LoVo (cell line): ENCODE measurements around the gene PCAT7.
"Not testable (repeated sequence)": the region's sequence is repeated elsewhere in the genome, so short reads cannot be mapped to it uniquely, and the experiment has no call there.

Source experiments
- DNase-seq: peaks from one replicate; pipeline ENCODE4 v3.0.0-alpha.2; 2016; ENCODE audit warnings: low spot score

Gene PCAT7

DNA sequence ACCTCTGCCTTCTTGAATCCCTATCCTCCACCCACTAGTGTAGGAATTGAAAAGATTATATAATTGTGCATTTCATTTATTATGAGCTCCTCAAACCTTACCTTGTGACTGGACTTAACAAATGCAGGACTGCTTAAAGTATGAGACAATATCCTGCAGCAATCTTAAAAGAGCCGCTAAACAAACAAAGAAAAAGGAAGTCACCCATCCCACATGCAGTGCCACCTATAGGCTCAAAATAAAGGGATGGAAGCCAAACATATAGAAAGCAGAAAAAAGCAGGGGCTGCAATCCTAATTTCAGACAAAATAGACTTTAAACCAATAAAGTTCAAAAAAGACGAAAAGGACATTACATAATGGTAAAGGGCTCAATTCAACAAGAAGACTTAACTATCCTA lies 8.7 kb downstream of the PCAT7 start:
- DNase-seq: no peak

DNA sequence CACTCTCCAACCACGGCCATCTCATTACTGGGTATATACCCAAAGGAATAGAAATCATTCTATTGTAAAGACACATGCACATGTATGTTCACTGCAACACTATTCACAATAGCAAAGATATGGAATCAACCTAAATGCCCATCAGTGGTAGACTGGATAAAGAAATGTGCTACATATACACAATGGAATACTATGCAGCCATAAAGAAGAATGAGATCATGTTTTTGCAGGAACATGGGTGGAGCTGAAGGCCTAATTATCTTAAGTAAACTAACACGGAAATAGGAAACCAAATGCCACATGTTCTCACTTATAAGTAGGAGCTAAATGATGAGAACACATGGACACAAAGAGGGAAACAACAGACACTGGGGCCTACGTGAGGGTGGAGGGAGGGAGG lies 9.4 kb downstream of the PCAT7 start:
- DNase-seq: not testable (repeated sequence)

GRCh38 chr9:94566550-94566949 lies 11.7 kb downstream of the PCAT7 start:
- no peak for DNase-seq

DNA sequence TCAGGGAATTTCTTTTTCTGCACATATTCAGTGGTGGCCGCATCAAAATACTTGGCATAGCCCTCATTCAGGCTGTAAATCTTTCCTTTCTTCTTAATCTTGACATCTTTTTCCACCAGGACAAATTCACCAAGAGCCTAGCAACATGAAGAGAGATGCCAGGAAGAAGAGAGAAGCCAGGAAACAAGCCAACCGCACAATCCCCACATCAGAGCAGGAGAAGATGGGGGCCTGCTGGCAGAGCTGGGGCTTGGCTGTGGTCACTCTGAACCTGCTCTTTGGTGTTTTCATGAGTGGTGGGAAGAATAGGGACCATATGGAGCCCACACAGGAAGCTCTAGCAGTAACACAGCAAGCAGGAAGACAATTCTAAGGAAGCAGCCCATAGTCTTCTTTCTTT lies 12.4 kb downstream of the PCAT7 start:
- DNase-seq: no peak

- no peak for DNase-seq
These were observed 13.5 kb downstream of the PCAT7 start for GRCh38 chr9:94568250-94568889.

- no peak for DNase-seq
These were observed 14.3 kb downstream of the PCAT7 start for GRCh38 chr9:94568972-94569712.

DNA sequence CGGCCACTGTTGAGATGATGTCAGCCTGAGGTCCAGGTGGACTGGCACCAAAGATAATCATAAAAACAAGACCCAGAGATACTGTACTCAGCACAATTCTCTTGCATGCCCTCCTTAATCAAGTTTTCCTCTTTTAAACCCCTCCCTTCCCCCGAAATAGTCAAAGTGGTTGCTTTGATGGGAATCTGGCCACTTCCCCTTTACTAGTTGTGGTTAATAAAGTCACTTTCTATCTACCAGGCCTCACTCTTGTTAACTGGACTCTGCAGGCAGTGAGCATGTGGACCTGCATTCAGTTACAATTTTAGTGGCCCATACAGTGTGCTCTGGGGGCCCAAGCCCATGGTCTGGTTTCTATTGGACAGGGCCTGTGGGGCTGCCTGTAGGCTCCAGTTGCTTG lies 21.2 kb downstream of the PCAT7 start:
- DNase-seq: no peak

DNA sequence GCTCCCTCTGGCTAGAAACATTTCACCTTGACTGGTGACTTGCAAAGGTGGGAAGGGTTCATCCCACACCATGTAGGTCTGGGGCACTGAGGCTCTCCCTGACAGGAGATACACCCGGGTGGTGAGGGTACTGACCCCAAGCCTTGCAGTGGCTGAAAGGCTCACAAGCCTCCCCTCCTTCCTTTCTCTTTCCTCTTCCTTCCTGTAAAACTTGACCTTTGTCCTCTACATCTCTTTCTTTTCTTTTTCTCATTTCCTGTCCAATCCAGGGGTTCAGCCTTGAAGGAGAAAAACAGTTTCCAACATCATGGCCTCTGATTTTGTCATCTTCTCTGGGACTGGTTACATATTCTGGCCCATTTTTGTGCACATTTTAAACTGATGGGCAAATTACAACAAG lies 22.2 kb downstream of the PCAT7 start:
- DNase-seq: peak; percentile 40

GRCh38 chr9:94577571-94577970 lies 22.7 kb downstream of the PCAT7 start:
- no peak for DNase-seq

DNA sequence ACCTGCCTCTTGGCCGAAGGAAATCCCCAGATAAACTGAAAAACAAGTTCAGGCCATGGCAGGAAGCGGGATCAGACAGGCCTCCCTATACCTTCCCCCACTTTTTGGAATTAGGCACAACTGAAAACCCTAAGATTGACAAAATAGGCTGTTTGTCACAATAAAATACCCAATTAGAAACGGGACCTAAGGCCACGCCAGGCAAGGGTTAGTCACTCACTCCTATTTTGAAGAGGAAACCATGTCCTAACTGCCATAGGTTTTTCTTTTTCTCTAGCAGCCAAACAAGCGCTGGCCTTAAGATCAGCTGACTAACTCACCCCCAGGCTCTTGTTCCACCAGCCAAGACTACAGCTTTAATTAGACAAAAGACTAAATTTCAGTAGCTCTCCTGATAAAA lies 26.8 kb downstream of the PCAT7 start:
- DNase-seq: no peak

DNA sequence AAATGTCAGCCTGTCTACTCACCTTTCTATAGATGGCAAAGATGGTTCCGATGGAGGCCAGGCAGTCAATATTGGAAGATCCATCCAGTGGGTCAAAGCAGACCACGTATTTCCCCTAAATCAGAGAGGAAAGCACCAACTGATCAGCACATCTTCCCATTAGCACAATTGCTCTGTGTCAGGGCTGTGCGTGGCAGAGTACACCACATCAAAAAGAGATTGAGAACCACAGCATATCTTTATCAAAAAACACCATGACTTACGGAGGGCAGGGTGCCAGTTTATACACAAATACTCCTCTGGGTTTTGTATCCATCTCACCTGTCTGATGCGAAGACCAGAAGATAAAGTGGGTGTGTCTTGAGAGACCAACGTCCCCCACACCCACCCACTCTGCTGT lies 29.7 kb downstream of the PCAT7 start:
- no peak for DNase-seq

DNA sequence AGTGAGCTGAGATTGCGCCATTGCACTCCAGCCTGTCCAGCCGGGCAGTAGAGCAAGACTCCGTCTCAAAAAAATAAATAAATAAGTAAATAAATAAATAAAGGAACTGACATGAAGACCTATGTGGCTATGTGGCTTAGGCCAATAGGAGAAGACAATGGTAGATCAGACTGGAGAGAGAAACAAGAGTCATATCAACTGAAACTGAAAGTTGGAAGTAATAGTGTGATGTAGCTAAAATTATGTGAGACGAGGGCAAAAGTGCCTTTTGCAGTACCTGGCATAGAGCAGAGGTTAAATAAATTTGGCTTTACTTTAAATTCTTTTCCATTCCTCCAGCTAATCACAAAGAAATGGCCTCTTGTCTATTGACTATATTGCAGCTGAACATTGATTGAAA lies 31.4 kb downstream of the PCAT7 start:
- DNase-seq: no peak

DNA sequence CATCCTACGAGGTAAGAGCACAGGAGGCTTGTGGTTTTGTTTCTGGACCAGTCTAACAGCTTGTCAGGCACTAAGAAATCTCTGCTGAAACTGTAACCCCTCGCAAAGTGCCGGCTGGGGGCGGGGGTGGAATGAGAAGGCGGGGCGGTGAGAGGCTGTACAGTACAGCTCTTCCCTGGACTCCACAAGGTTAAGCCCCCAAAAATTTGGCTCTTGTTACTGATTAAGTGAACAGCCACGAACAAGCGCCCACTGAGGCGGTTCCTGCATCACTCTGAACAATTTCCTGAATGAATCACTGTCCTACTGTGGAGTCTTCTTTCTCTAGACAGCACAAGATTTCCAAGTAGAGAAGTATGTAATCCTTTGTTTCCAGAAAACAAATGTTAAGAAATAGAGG lies 31.9 kb downstream of the PCAT7 start:
- no peak for DNase-seq

DNA sequence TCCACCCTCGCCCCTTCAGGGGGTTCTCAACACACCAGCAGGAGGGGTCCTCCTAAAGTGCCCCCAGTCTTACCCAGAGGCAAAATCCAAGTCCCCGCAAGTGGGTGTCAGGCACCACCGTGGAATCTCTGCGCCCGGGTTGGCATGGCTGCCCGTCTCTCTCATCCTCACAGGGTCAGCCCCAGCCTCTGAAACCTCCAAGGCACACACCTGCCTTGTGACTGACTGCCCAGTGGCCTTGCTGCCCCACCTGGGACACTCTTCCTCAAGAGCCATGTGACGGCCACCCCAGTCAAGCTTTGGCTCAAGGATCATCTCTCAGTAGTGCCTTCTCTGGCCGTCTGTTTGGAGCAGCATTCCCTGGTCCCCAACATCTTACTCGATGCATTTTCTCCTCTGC lies 33.8 kb downstream of the PCAT7 start:
- DNase-seq: no peak

DNA sequence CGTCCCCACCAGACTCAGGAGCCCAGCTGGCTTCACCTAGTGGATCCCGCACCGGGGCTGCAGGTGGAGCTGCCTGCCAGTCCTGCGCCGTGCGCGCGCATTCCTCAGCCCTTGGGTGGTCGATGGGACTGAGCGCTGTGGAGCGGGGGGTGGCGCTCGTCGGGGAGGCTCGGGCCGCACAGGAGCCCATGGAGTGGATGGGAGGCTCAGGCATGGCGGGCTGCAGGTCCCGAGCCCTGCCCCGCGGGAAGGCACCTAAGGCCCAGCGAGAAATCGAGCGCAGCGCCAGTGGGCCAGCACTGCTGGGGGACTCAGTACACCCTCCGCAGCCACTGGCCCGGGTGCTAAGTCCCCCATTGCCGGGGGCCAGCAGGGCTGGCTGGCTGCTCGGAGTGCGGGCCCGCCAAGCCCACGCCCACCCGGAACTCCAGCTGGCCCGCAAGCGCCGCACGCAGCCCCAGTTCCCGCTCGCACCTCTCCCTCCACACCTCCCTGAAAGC lies 36.2 kb downstream of the PCAT7 start:
- not testable (repeated sequence) for DNase-seq

DNA sequence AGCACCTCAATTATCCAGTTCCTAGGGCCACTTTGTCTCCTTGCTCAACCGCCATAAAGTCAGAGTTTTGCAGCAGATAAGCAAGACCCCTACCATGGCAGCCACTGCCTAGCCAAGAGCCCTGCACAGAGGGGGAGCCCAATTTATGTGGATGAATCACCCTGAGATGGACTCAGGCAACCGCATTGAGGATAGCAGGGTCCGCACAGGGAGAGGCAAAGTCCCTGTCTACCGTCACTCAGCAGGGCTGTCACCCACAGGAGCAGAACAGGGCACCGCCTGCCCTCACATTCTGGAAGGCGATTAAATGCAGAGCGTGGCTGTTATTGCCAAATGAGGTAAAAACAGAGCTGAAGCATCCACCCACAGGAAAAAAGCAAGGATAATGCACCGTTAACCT lies 37.0 kb downstream of the PCAT7 start:
- DNase-seq: no peak

DNA sequence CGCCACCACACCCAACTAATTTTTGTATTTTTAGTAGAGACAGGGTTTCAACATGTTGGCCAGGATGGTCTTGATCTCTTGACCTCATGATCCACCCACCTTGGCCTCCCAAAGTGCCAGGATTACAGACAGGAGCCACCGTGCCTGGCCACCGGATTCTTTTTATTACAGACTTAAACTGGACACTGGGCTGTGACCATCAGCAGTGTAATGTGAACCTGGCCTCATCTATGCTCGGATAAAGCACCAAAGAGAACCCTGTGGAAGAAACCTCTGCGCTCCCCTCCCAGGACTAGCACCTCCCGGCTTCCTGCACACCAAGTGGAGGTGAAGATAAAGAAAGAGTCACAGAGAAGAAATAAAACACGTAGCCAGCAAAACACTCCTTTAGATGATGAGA lies 37.8 kb downstream of the PCAT7 start:
- DNase-seq: not testable (repeated sequence)

DNA sequence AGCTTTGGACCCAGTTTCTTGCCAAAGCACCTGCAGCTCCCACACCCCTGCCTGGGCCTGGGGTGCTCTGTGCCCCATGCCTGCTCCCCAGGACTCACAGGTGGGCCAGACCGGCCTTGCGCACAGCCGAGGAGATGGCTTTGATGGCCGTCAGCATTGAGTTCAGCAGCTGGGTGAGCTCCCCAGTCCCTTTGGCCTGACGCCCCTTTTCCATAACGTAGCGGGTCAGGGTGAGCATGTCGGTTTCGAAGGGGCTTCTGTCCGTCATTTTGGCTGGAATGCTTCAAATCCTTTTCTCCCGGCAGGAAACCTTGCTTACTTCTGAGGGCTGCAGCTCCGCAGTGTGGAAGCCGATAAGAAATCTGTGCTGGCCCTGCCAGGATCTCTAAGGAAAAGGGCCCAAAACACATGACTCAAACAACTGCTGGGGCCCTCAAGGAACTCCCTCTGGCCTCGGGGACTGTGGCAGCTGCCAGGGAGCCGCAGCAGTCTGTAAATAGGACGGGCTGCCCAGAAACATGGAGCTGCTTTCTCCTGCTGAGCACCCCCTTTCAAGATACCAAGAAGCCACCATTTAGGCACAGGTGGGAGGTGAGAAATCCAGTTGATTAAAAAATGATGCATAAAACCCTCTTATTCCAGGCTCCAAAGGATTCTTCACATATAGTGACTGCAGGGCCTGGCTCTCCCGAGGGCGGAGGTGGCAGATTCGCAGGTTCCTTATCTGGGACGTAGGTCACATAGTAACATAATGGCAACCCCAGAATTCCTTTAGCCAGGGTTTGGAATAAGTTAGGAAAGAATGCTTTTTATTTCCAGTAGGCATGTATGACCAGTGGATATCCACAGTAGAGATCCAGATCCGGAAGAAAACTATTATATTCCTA lies 38.8 kb downstream of the PCAT7 start, which contains the start of gene FBP2:
Gene FBP2 (minus strand): TSS at position 366 of the 887 bp plus-strand sequence. CDS start 98 bp downstream, at position 268.
- DNase-seq: no peak

DNA sequence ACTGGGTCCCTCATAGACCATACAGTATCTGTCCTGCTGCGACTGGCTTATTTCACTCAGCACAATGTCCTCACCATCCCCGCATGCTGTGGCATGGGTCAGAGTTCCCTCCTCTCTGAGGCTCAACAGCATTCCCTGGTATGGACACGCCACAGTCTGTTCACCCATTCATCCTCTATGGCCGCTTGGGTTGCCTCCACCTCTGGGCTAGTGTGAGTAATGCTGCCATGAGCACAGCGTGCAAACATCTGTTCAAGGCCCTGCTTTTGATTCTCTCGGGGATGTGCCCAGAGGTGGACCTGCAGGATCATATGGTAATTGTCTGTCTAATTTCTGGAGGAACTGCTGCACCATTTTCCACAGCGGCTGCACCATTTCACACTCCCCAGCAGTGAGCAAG lies 44.2 kb downstream of the PCAT7 start:
- DNase-seq: no peak

- no peak for DNase-seq
These were observed 45.4 kb downstream of the PCAT7 start for GRCh38 chr9:94600258-94600657.

- DNase-seq: no peak
These were observed 45.8 kb downstream of the PCAT7 start for GRCh38 chr9:94600715-94601114.

DNA sequence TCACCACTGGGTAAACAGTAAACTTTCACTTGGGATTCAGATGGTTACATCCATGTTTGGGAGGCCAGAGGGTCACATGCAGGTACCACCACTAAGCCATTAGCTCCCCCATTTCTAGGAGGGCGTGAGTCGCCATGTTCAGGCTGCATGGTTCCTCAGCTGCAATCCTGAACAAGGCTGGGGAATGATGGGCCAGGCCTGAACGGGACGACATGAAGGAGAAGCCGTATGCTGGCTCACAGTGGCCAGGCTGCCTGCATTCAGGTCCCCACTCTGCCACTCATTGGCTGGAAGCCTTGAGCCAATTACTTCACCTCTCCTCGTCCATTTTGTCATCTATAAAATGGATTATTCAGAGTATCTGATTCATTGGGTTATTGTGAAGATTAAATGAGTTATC lies 47.8 kb downstream of the PCAT7 start:
- DNase-seq: no peak
